ENCODE data around the gene PCDHB8. TPM values are rescaled to one million over a fixed set of nuclear protein-coding genes. Genes with fewer than 3 reads are reported as not detected.
A peak's percentile ranks its signal among the peaks of the same experiment; 100 is the strongest.
"Not testable (repeated sequence)": the region's sequence is repeated elsewhere in the genome, so short reads cannot be mapped to it uniquely, and the experiment has no call there.

Gene PCDHB8
- 0.40 and 0.44 TPM in 2 replicates for total RNA-seq

- peak in 1 of 2 donors; percentile 9 for DNase-seq (ENCODE audit: low read depth in 2 of 2)
These were observed at the start of gene PCDHB8 for GRCh38 chr5:141177577-141178191. Gene PCDHB8 (plus strand): TSS chr5:141177790. CDS start chr5:141178035, 245 bp downstream.

GRCh38 chr5:141135030-141135717 is 42.4 kb upstream of the PCDHB8 start, which contains the start of gene PCDHB5:
Gene PCDHB5 (plus strand): TSS chr5:141135206. CDS start chr5:141135435, 229 bp downstream.
- DNase-seq (ENCODE audit: low read depth in 2 of 2), result peak; percentile 8 to 28

- DNase-seq (ENCODE audit: low read depth in 2 of 2), result no peak
These were observed 41.8 kb upstream of the PCDHB8 start for GRCh38 chr5:141135718-141136266.

GRCh38 chr5:141137346-141137745 is 40.2 kb upstream of the PCDHB8 start:
- DNase-seq (ENCODE audit: low read depth in 2 of 2), result not testable (repeated sequence)

GRCh38 chr5:141149812-141150211 is 27.8 kb upstream of the PCDHB8 start, which contains the start of gene PCDHB6:
Gene PCDHB6 (plus strand): TSS chr5:141150057. CDS start chr5:141150258, 201 bp downstream.
- DNase-seq (ENCODE audit: low read depth in 2 of 2), result peak; percentile 35 to 49

- no peak for DNase-seq (ENCODE audit: low read depth in 2 of 2)
These were observed 27.2 kb upstream of the PCDHB8 start for GRCh38 chr5:141150224-141150992.

GRCh38 chr5:141150993-141151325 is 26.6 kb upstream of the PCDHB8 start:
- DNase-seq (ENCODE audit: low read depth in 2 of 2), result no peak

GRCh38 chr5:141151632-141152031 is 26.0 kb upstream of the PCDHB8 start:
- DNase-seq (ENCODE audit: low read depth in 2 of 2), result not testable (repeated sequence)

GRCh38 chr5:141152096-141152495 is 25.5 kb upstream of the PCDHB8 start:
- DNase-seq (ENCODE audit: low read depth in 2 of 2), result not testable (repeated sequence)

GRCh38 chr5:141155540-141156374 is 21.8 kb upstream of the PCDHB8 start:
- no peak for DNase-seq (ENCODE audit: low read depth in 2 of 2)

- DNase-seq (ENCODE audit: low read depth in 2 of 2), result not testable (repeated sequence)
These were observed 20.2 kb upstream of the PCDHB8 start for GRCh38 chr5:141157356-141157755.

GRCh38 chr5:141157901-141158300 is 19.7 kb upstream of the PCDHB8 start:
- DNase-seq (ENCODE audit: low read depth in 2 of 2), result not testable (repeated sequence)

GRCh38 chr5:141172381-141173204 is 5.0 kb upstream of the PCDHB8 start, which contains the start of gene PCDHB7:
Gene PCDHB7 (plus strand): TSS chr5:141172644. CDS start chr5:141172836, 192 bp downstream.
- DNase-seq (ENCODE audit: low read depth in 2 of 2), result peak; percentile 40 to 55

- DNase-seq (ENCODE audit: low read depth in 2 of 2), result not testable (repeated sequence)
These were observed 3.1 kb upstream of the PCDHB8 start for GRCh38 chr5:141174291-141175104.

- DNase-seq (ENCODE audit: low read depth in 2 of 2), result no peak
These were observed 1.7 kb upstream of the PCDHB8 start for GRCh38 chr5:141175933-141176332.

GRCh38 chr5:141179371-141179770 is 1.8 kb downstream of the PCDHB8 start:
- DNase-seq (ENCODE audit: low read depth in 2 of 2), result not testable (repeated sequence)

GRCh38 chr5:141179876-141180275 is 2.3 kb downstream of the PCDHB8 start:
- DNase-seq (ENCODE audit: low read depth in 2 of 2), result not testable (repeated sequence)

GRCh38 chr5:141180313-141180712 is 2.7 kb downstream of the PCDHB8 start:
- DNase-seq (ENCODE audit: low read depth in 2 of 2), result no peak

GRCh38 chr5:141182248-141182647 is 4.7 kb downstream of the PCDHB8 start, which contains the start of gene PCDHB16:
Gene PCDHB16 (plus strand): TSS chr5:141182387. CDS start chr5:141182560, 173 bp downstream.
- peak; percentile 7 to 47 for DNase-seq (ENCODE audit: low read depth in 2 of 2)

Measured in lung microvascular endothelial cell (primary cell).